BE2C (cell line): ENCODE data around the gene SELENOK.

Source experiments
- DNase-seq: peaks from one replicate; pipeline ENCODE4 v3.0.0-alpha.2; 2020
- H3K27me3 ChIP-seq: fragments of 250-450 bp; sonication (Bioruptor Pico); 2 replicates; pipeline ENCODE4 v1.5.1; 2020; ENCODE audit warnings: mild to moderate bottlenecking
- H3K36me3 ChIP-seq: fragments of 250-450 bp; sonication (Bioruptor Pico); 2 replicates; pipeline ENCODE4 v1.5.1; 2020; ENCODE audit warnings: mild to moderate bottlenecking
- H3K4me1 ChIP-seq: fragments of 250-450 bp; sonication (Bioruptor Pico); 2 replicates; pipeline ENCODE4 v1.5.1; 2020
- H3K4me3 ChIP-seq: 2 replicates; pipeline ENCODE4 v1.5.1; 2011; ENCODE audit warnings: low read depth, low read length
- H3K9me3 ChIP-seq: fragments of 250-450 bp; sonication (Bioruptor Pico); 2 replicates; pipeline ENCODE4 v1.5.1; 2020
- CTCF ChIP-seq: IDR thresholded peaks from 2 replicates; pipeline ENCODE4 v1.5.1; 2012; ENCODE audit warnings: mild to moderate bottlenecking, low read depth, low read length

SELENOK gene

GRCh38 chr3:53842436-53843194, 49.0 kb downstream of the SELENOK start:
- Histone ChIP-seq H3K36me3 (no peaks in the 10 kb centered on the region), H3K27me3 (peaks cover 21% of the 10 kb centered on the region), H3K4me1 (no peaks in the 10 kb centered on the region), H3K9me3 (no peaks in the 10 kb centered on the region), H3K4me3 (no peak overlapping the region)
- no peak for DNase-seq
- no peak for TF ChIP-seq CTCF

- peaks cover 13% of the 10 kb centered on the region for H3K27me3 ChIP-seq
- no peaks in the 10 kb centered on the region for H3K9me3 ChIP-seq
- no peaks in the 10 kb centered on the region for H3K36me3 ChIP-seq
- no peak overlapping the region for H3K4me3 ChIP-seq
- DNase-seq = no peak
- TF ChIP-seq CTCF = no peak
- no peaks in the 10 kb centered on the region for H3K4me1 ChIP-seq
Observed at GRCh38 chr3:53841296-53841695, 50.4 kb downstream of the SELENOK start.

- no peak for DNase-seq
- H3K36me3 ChIP-seq = no peaks in the 10 kb centered on the region
- H3K4me3 ChIP-seq = no peak overlapping the region
- H3K4me1 ChIP-seq = no peaks in the 10 kb centered on the region
- no peaks in the 10 kb centered on the region for H3K27me3 ChIP-seq
- no peak for TF ChIP-seq CTCF
- no peaks in the 10 kb centered on the region for H3K9me3 ChIP-seq
Observed at GRCh38 chr3:53837331-53837730, 54.3 kb downstream of the SELENOK start.

- H3K9me3 ChIP-seq = no peaks in the 10 kb centered on the region
- H3K4me3 ChIP-seq = no peak overlapping the region
- no peaks in the 10 kb centered on the region for H3K27me3 ChIP-seq
- H3K36me3 ChIP-seq = no peaks in the 10 kb centered on the region
- TF ChIP-seq CTCF = no peak
- no peaks in the 10 kb centered on the region for H3K4me1 ChIP-seq
- no peak for DNase-seq
Observed at GRCh38 chr3:53836084-53836872, 55.4 kb downstream of the SELENOK start.

GRCh38 chr3:53835257-53835656, 56.4 kb downstream of the SELENOK start:
- H3K4me3 ChIP-seq = no peak overlapping the region

More at GRCh38 chr3:53835257-53835656, 56.4 kb downstream of the SELENOK start:
- DNase-seq = no peak
- H3K9me3 ChIP-seq = no peaks in the 10 kb centered on the region
- no peaks in the 10 kb centered on the region for H3K27me3 ChIP-seq
- no peaks in the 10 kb centered on the region for H3K36me3 ChIP-seq
- no peaks in the 10 kb centered on the region for H3K4me1 ChIP-seq
- no peak for TF ChIP-seq CTCF
